ENCODE data around the gene TTLL3.

DNA sequence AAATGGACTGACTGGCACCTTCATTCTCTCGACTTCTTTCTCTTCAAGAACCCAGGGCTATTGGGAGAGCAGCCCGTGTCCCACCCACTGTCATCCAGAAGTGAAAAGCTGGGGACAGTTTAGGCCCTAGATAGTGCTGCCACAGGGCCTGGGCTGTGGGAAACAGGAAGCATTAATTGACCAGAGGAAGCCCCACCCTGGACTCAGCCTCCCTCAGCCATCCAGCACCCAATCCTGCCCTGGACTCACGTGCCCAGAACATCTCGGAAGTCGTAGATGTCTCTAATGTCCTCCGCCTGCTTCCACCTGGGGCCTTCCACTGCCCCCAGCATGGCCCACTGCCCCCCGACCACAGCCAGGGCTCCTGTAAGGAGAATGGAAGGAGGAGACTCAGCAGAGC lies 42.6 kb upstream of the TTLL3 start:
- TF ChIP-seq, protein P1, sequence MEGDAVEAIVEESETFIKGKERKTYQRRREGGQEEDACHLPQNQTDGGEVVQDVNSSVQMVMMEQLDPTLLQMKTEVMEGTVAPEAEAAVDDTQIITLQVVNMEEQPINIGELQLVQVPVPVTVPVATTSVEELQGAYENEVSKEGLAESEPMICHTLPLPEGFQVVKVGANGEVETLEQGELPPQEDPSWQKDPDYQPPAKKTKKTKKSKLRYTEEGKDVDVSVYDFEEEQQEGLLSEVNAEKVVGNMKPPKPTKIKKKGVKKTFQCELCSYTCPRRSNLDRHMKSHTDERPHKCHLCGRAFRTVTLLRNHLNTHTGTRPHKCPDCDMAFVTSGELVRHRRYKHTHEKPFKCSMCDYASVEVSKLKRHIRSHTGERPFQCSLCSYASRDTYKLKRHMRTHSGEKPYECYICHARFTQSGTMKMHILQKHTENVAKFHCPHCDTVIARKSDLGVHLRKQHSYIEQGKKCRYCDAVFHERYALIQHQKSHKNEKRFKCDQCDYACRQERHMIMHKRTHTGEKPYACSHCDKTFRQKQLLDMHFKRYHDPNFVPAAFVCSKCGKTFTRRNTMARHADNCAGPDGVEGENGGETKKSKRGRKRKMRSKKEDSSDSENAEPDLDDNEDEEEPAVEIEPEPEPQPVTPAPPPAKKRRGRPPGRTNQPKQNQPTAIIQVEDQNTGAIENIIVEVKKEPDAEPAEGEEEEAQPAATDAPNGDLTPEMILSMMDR (IDR thresholded peaks at IDR 0.05): no peak
- no peak for TF ChIP-seq EZH2 (IDR thresholded peaks at IDR 0.05; ENCODE audit: borderline replicate concordance, insufficient read depth, low read depth, low read length, poor library complexity, severe bottlenecking)
